ENCODE data around the gene OR51A2.

Gene OR51A2

GRCh38 chr11:4957396-4957795 lies 1.9 kb upstream of the OR51A2 start:
- no peak overlapping the region for H3K4me3 ChIP-seq (ENCODE audit: low read depth, low read length)
- H3K4me1 ChIP-seq (ENCODE audit: control insufficient read depth, insufficient read depth, low read length): no peaks in the 10 kb centered on the region
- ChIA-PET POLR2A (no interaction called here), CTCF (no interaction called here)
- no peak overlapping the region for H3K27ac ChIP-seq (ENCODE audit: extremely low read depth, low read depth, low read length)
- TF ChIP-seq ZNF707 (tag by site-specific recombination; IDR thresholded peaks at IDR 0.05) (no peak), ZNF660 (tag by site-specific recombination; IDR thresholded peaks at IDR 0.05) (no peak), ZNF280D (tag by site-specific recombination; IDR thresholded peaks at IDR 0.05) (no peak), ZNF148 (tag by site-specific recombination; IDR thresholded peaks at IDR 0.05; ENCODE audit: borderline replicate concordance) (no peak), ATF2 (tag by site-specific recombination; IDR thresholded peaks at IDR 0.05; ENCODE audit: low read depth) (no peak), ZNF776 (tag by site-specific recombination; IDR thresholded peaks at IDR 0.05; ENCODE audit: borderline replicate concordance) (no peak), ZNF639 (tag by site-specific recombination; IDR thresholded peaks at IDR 0.05) (no peak), HOXA7 (CRISPR knock-in tag; IDR thresholded peaks at IDR 0.05; ENCODE audit: borderline replicate concordance) (no peak), ZNF843 (tag by site-specific recombination; IDR thresholded peaks at IDR 0.05) (no peak)
- TF ChIP-seq, protein P1, sequence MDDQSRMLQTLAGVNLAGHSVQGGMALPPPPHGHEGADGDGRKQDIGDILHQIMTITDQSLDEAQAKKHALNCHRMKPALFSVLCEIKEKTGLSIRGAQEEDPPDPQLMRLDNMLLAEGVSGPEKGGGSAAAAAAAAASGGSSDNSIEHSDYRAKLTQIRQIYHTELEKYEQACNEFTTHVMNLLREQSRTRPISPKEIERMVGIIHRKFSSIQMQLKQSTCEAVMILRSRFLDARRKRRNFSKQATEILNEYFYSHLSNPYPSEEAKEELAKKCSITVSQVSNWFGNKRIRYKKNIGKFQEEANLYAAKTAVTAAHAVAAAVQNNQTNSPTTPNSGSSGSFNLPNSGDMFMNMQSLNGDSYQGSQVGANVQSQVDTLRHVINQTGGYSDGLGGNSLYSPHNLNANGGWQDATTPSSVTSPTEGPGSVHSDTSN (CRISPR knock-in tag; IDR thresholded peaks at IDR 0.05): no peak
- TF ChIP-seq, protein P2, sequence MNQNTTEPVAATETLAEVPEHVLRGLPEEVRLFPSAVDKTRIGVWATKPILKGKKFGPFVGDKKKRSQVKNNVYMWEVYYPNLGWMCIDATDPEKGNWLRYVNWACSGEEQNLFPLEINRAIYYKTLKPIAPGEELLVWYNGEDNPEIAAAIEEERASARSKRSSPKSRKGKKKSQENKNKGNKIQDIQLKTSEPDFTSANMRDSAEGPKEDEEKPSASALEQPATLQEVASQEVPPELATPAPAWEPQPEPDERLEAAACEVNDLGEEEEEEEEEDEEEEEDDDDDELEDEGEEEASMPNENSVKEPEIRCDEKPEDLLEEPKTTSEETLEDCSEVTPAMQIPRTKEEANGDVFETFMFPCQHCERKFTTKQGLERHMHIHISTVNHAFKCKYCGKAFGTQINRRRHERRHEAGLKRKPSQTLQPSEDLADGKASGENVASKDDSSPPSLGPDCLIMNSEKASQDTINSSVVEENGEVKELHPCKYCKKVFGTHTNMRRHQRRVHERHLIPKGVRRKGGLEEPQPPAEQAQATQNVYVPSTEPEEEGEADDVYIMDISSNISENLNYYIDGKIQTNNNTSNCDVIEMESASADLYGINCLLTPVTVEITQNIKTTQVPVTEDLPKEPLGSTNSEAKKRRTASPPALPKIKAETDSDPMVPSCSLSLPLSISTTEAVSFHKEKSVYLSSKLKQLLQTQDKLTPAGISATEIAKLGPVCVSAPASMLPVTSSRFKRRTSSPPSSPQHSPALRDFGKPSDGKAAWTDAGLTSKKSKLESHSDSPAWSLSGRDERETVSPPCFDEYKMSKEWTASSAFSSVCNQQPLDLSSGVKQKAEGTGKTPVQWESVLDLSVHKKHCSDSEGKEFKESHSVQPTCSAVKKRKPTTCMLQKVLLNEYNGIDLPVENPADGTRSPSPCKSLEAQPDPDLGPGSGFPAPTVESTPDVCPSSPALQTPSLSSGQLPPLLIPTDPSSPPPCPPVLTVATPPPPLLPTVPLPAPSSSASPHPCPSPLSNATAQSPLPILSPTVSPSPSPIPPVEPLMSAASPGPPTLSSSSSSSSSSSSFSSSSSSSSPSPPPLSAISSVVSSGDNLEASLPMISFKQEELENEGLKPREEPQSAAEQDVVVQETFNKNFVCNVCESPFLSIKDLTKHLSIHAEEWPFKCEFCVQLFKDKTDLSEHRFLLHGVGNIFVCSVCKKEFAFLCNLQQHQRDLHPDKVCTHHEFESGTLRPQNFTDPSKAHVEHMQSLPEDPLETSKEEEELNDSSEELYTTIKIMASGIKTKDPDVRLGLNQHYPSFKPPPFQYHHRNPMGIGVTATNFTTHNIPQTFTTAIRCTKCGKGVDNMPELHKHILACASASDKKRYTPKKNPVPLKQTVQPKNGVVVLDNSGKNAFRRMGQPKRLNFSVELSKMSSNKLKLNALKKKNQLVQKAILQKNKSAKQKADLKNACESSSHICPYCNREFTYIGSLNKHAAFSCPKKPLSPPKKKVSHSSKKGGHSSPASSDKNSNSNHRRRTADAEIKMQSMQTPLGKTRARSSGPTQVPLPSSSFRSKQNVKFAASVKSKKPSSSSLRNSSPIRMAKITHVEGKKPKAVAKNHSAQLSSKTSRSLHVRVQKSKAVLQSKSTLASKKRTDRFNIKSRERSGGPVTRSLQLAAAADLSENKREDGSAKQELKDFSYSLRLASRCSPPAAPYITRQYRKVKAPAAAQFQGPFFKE (tag by site-specific recombination; IDR thresholded peaks at IDR 0.05; ENCODE audit: borderline replicate concordance): no peak
- no peaks in the 10 kb centered on the region for H3K36me3 ChIP-seq (ENCODE audit: control insufficient read depth in 2 of 2, insufficient read depth in 1 of 2, low read length in 2 of 2)
- H3K9me3 ChIP-seq (ENCODE audit: control insufficient read depth, insufficient read depth, low read depth, low read length): no peaks in the 10 kb centered on the region
